GM21515 (cell line): ENCODE measurements around the gene CAMK2D.

Experiments used
- ATAC-seq: cut with Tn5 transposase; IDR thresholded peaks from one replicate; pipeline ENCODE4 v1.9.1; 2021; ENCODE audit not compliant: unreplicated experiment

CAMK2D gene

GRCh38 chr4:113614414-113614813, 147.1 kb downstream of the CAMK2D start:
- no peak for ATAC-seq

GRCh38 chr4:113613503-113613902, 148.0 kb downstream of the CAMK2D start:
- ATAC-seq: no peak

- no peak for ATAC-seq
Measured at GRCh38 chr4:113610537-113610936, 151.0 kb downstream of the CAMK2D start.

DNA sequence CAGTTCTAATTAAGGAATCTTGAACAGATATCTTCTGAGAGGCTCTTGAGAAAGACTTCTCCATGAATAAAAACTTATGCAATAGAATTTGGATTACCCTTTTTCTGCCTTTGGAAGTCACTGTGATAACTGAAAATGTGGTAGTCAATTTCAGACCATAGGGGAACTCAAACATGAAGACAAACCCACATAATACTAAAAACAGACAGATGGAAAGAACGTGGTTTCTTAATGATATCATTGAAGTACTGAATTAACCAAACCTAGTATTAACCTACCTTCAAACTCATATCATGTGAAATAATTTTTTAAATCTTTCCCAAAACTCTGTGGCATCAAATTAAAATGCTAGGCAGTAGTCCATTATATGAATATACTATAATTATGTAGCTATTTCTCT, 153.5 kb downstream of the CAMK2D start:
- no peak for ATAC-seq

DNA sequence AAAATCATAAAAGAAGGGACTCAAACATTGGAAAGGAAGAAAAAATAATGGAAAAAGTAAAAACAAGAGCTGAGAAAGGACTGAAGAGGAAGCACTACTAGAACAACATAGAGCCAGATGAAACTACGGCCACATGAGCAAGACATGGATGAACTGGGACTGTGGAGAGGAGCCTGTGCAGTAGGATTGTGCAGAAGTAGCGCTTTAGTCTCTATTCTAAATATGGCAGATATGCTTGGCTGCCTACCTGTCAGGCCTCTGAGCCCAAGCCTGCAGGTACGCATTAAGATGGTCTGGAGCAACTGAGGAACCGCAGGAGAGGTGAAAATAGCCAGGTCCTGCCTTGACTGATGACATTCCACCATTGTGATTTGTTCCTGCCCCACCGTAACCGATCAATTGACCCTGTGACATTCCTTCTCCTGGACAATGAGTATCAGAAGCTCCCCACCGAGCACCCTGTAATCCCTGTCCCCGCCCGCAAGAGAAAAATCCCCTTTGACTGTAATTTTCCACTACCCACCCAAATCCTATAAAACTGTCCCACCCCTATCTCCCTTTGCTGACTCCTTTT, 154.3 kb downstream of the CAMK2D start:
- no peak for ATAC-seq

DNA sequence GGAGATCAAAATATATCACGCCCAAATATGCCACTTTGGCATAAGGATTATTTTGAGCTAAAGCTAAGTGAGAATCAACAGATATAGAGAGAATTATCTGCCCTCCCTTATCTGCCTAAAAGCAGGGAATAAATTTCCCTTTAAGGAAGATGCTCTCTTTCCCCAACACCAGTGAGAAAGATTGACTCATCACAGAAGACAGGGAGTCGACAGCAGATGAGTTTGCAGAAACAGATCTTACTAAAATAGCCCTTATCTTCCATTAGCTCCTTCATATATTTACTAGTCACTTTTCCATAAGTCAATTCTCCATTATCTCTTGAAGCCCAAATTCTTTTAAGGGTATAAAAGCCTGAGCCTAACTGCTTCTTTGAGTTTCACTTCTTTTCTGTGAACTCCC, 156.6 kb downstream of the CAMK2D start:
- ATAC-seq: no peak

- ATAC-seq: no peak
Measured at GRCh38 chr4:113603911-113604310, 157.6 kb downstream of the CAMK2D start.

GRCh38 chr4:113602646-113603228, 158.8 kb downstream of the CAMK2D start:
- no peak for ATAC-seq

DNA sequence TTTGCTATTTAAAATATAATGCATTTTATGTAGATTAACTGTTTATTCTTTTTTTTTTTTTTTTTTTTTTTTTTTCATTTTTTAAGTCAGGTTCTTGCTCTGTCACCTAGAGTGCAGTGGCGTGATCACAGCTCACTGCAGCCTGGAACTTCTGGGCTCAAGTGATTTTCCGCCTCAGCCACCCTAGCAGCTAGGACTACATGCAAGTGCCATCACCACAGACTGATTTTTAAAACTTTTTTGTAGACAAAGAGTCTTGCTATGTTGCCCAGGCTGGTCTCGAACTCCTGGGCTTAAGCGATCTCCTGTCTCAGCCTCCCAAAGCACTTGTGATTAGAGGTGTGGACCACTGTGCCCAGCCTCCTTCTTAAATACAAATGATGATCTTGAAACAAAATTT, 159.9 kb downstream of the CAMK2D start:
- no peak for ATAC-seq

- ATAC-seq: no peak
Measured at GRCh38 chr4:113596396-113596795, 165.1 kb downstream of the CAMK2D start.

GRCh38 chr4:113594231-113594556, 167.3 kb downstream of the CAMK2D start:
- ATAC-seq: no peak

GRCh38 chr4:113593400-113594230, 167.9 kb downstream of the CAMK2D start:
- peak; percentile 73 for ATAC-seq

DNA sequence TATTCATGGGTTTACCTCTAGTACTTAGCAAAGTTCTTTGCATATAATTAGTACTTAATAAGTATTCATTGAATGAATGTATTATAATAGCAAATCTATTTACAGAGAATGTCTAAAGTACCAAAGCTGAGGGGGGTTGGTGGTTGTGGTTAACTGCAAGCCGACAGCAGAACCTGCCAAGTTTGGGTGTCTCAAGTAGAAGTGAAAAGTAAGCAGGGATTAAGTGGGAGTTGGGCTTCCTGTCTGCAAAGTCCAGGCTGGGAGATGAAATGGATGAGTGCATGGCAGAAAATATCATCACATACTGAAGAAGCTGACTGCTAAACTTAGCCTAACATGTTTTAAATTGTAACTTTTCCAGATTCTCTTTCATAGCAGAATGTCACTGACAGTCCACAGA, 169.6 kb downstream of the CAMK2D start:
- no peak for ATAC-seq

DNA sequence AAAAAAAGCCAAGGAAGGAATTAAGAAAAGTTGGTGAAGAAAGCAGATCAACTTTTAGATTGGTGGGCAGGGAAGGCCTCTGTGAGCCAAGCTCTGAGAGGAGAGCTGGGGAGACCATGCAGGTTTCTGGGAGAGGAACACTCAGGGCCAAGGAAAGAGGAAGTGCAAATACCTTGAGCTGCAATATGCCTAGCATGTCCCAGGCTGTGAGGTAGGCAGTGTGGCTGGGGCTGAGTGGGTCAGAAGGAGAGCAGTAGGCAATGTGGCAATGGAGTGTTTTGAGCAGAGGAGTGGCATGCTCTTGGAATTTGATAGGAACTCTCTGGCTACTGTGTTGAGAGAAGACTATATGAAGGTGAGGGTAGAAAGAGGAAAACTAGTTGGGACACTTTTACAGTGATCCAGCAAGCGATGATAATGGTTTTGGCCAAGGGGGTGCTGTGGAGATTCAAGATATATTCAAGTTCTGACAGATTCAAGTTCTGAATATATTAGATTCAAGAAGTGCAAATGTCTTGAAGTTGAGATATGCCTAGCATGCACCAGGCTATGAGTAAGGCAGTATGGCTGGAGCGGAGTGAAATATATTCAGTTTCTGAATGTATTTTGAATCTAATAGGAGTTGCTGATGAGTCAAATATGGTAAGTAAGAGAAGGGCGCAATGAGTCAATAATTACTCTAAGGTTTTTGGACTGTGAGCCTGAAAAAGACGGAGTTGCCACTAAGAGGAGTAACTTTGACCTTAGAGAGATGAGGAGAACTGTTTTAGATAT, 172.5 kb downstream of the CAMK2D start:
- no peak for ATAC-seq

DNA sequence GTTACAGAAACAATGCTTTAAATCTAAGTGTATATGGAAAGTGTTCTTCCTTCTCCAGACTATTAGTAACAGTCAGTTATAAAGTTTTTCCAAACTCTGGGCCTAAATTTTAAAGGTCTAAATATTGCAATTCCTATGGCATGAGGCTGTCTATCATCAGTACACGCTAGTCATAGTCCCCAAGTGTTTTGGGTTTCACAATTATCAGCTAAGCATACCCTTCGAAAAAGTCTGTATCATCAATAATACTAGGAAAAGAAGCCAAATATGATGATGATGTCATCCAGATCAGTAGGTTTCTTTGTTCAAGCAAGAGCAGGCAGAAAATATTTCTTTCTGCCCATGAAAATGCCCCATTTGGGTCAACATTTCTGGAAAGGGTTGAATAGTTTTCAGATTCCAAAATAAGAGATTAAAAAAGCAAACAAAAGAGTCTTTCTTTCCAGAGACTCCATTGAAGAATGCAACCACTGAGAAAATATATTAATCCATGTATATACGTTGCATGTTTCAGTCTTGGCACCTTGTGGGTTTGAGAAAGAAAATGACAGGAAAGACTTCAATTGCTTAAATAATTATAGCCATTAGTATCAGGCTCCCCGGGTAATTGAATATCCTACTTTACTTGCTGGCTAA, 173.8 kb downstream of the CAMK2D start:
- no peak for ATAC-seq

DNA sequence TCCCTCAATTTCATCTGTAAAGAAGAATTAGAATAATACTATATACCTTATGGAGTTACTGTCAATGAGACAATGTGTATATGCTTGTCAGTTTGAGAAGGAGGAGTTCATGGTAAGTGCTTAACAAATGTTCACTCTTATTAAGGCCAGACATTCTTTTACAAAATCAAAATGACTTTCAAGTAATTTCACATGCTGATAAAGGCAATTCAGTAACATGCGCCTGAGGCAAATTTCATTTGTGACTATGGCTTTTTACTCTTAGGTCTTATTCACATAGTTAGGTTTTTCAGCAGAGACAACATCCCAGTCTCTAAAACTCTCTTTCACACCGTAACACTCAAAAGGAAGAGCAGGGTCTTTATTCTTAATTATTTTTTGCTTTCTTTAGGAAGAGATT, 174.4 kb downstream of the CAMK2D start:
- ATAC-seq: no peak

- no peak for ATAC-seq
Measured at GRCh38 chr4:113586072-113586471, 175.5 kb downstream of the CAMK2D start.

GRCh38 chr4:113584407-113585150, 177.0 kb downstream of the CAMK2D start:
- no peak for ATAC-seq

DNA sequence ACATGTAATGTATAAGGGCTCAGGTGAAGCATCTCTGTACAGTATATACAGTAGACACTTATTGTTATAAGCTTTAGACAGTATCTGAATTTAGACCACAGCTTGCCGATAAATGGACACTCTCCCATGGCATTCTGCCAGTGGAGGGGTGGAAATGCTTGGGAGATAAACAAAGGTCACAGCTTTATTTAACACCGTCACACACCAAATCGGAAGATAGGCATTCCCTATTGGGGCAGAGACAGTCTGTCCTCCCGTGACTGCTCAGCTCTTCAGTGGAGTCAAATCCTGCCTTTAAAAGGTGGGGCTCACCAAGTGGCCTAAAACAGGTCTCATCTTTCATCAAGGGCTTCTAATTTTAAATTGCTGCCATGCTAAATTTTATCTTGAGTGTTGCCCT, 178.8 kb downstream of the CAMK2D start:
- ATAC-seq: no peak

- no peak for ATAC-seq
Measured at GRCh38 chr4:113579360-113579759, 182.2 kb downstream of the CAMK2D start.
